Adipocyte (in vitro differentiated cells): ENCODE measurements around the gene HEPACAM.
"Not testable (repeated sequence)": the region's sequence is repeated elsewhere in the genome, so short reads cannot be mapped to it uniquely, and the experiment has no call there.

Experiments used
- DNase-seq: peaks from one replicate; pipeline ENCODE4 v3.0.0-alpha.2; 2015; ENCODE audit warnings: low read depth
- H3K27me3 ChIP-seq: replicated peaks from 2 replicates; pipeline ENCODE4 v1.7.0; 2013; ENCODE audit warnings: mild to moderate bottlenecking, low read length, moderate library complexity; ENCODE audit not compliant: control insufficient read depth, insufficient read depth
- H3K36me3 ChIP-seq: 2 replicates; pipeline ENCODE4 v1.7.0; 2013; ENCODE audit warnings: low read length, mild to moderate bottlenecking, moderate library complexity; ENCODE audit not compliant: control insufficient read depth, insufficient read depth, severe bottlenecking
- H3K4me1 ChIP-seq: 2 replicates; pipeline ENCODE4 v1.7.0; 2013; ENCODE audit warnings: mild to moderate bottlenecking, low read length, moderate library complexity; ENCODE audit not compliant: control insufficient read depth, insufficient read depth
- H3K4me3 ChIP-seq: 2 replicates; pipeline ENCODE4 v1.7.0; 2013; ENCODE audit warnings: mild to moderate bottlenecking, low read length, moderate library complexity
- H3K9ac ChIP-seq: 2 replicates; pipeline ENCODE4 v1.7.0; 2013; ENCODE audit warnings: mild to moderate bottlenecking, low read length, moderate library complexity
- H3K9me3 ChIP-seq: 2 replicates; pipeline ENCODE4 v1.7.0; 2013; ENCODE audit warnings: mild to moderate bottlenecking, low read length, moderate library complexity; ENCODE audit not compliant: control insufficient read depth

HEPACAM gene, protein sequence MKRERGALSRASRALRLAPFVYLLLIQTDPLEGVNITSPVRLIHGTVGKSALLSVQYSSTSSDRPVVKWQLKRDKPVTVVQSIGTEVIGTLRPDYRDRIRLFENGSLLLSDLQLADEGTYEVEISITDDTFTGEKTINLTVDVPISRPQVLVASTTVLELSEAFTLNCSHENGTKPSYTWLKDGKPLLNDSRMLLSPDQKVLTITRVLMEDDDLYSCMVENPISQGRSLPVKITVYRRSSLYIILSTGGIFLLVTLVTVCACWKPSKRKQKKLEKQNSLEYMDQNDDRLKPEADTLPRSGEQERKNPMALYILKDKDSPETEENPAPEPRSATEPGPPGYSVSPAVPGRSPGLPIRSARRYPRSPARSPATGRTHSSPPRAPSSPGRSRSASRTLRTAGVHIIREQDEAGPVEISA

GRCh38 chr11:124935548-124936514 lies at the start of gene HEPACAM:
TSS of gene HEPACAM (minus strand) at chr11:124936047. CDS start at chr11:124936006, 41 bp downstream.
- peak within 1 kb of the TSS; percentile 48 for H3K4me3 ChIP-seq
- H3K27me3 ChIP-seq = no peaks in the 10 kb centered on the region
- no peaks in the 10 kb centered on the region for H3K9me3 ChIP-seq
- DNase-seq = no peak
- H3K9ac ChIP-seq = peak within 1 kb of the TSS; percentile 47
- H3K36me3 ChIP-seq = no peaks in the 10 kb centered on the region
- H3K4me1 ChIP-seq = peaks cover 33% of the 10 kb centered on the region

- no peaks in the 10 kb centered on the region for H3K4me1 ChIP-seq
- no peak overlapping the region for H3K4me3 ChIP-seq
- H3K27me3 ChIP-seq = no peaks in the 10 kb centered on the region
- no peak for DNase-seq
- H3K9me3 ChIP-seq = peaks cover 25% of the 10 kb centered on the region
- H3K36me3 ChIP-seq = no peaks in the 10 kb centered on the region
- H3K9ac ChIP-seq = no peak overlapping the region
These were observed 48.6 kb upstream of the HEPACAM start for GRCh38 chr11:124984512-124984854.

- Histone ChIP-seq H3K27me3 (no peaks in the 10 kb centered on the region), H3K36me3 (no peaks in the 10 kb centered on the region), H3K9me3 (peaks cover 26% of the 10 kb centered on the region), H3K4me3 (no peak overlapping the region), H3K4me1 (no peaks in the 10 kb centered on the region), H3K9ac (no peak overlapping the region)
- no peak for DNase-seq
These were observed 48.0 kb upstream of the HEPACAM start for GRCh38 chr11:124983674-124984511.

DNA sequence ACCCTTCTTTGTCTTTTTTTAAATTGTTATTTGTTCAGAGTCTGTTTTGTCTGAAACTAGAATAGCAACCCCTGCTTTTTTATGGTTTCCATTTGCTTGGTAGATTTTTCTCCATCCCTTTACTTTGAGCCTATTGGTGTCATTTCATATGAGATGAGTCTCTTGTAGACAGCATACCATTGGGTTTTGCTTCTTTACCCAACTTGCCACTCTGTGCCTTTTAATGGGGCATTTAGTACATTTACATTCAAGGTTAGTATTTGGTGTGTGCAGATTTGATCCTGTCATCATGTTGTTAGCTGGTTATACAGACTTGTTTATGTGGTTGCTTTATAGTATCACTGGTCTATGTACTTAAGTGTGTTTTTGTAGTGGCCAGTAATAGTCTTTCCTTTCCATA lies 46.2 kb upstream of the HEPACAM start:
- peak overlapping the region; percentile 19 for H3K4me3 ChIP-seq
- no peaks in the 10 kb centered on the region for H3K27me3 ChIP-seq
- H3K9ac ChIP-seq = no peak overlapping the region
- H3K36me3 ChIP-seq = no peaks in the 10 kb centered on the region
- peaks cover 26% of the 10 kb centered on the region for H3K9me3 ChIP-seq
- no peaks in the 10 kb centered on the region for H3K4me1 ChIP-seq
- DNase-seq = no peak

DNA sequence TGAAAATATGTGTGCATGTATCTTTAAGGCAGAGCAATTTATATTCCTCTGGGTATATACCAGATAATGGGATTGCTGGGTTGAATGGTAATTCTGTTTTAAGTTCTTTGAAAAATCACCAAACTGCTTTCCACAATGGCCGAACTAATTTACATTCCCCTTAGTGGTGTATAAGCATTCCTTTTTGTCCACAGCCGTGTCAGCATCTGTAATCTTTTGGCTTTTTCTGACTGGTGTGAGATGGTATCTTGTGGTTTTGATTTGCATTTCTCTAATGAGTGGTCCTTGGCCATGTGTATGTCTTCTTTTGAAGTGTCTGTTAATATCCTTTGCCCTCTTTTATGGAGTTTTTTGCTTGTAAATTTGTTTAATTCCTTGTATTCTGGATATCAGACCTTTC lies 42.5 kb upstream of the HEPACAM start:
- H3K9me3 ChIP-seq = peaks cover 26% of the 10 kb centered on the region
- H3K36me3 ChIP-seq = no peaks in the 10 kb centered on the region

DNA sequence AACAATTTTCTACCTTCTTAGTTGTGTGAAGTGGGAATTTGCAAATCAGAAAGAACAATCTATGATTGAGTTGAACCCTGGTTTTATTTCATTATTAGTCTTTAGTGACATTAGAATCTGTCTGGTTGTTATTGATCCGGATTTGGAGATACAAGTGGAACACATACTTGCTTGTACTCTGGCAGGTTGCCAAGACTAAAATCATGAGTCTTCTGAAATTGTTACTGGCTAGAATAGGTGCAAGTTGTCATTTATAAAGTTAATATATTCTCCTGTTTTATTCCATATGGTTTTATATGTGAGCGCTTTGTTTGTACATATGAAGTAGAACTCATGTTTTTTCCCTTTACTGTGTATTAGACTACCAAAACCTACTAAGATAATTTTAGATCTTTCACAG lies 41.2 kb upstream of the HEPACAM start:
- Histone ChIP-seq H3K36me3 (no peaks in the 10 kb centered on the region), H3K9me3 (peaks cover 19% of the 10 kb centered on the region), H3K27me3 (no peaks in the 10 kb centered on the region), H3K4me1 (no peaks in the 10 kb centered on the region), H3K9ac (no peak overlapping the region), H3K4me3 (no peak overlapping the region)
- DNase-seq = peak; percentile 3

More for the DNA sequence above, 42.5 kb upstream of the HEPACAM start:
- Histone ChIP-seq H3K9ac (no peak overlapping the region), H3K27me3 (no peaks in the 10 kb centered on the region), H3K4me1 (no peaks in the 10 kb centered on the region), H3K4me3 (no peak overlapping the region)
- no peak for DNase-seq

DNA sequence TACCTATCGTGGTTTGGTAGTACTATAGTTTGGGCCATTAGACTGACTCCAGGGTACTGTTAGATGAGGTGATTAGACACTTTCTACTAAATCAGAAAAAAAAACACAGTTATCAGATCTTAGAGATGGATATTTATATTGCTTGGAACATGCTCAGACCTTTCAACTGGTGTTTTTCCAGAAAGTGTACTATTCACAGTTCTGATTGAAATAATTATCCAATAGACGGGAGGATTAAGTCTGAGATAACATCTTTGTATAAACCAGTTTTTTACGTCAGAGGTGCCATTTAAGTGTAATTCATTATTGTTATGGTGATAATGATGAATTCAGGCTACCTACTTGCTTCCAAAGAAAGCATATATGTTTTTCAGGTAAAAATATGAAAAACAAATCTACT lies 40.7 kb upstream of the HEPACAM start:
- Histone ChIP-seq H3K4me3 (no peak overlapping the region), H3K27me3 (no peaks in the 10 kb centered on the region), H3K36me3 (no peaks in the 10 kb centered on the region), H3K9ac (no peak overlapping the region), H3K9me3 (peaks cover 14% of the 10 kb centered on the region), H3K4me1 (no peaks in the 10 kb centered on the region)
- no peak for DNase-seq

DNA sequence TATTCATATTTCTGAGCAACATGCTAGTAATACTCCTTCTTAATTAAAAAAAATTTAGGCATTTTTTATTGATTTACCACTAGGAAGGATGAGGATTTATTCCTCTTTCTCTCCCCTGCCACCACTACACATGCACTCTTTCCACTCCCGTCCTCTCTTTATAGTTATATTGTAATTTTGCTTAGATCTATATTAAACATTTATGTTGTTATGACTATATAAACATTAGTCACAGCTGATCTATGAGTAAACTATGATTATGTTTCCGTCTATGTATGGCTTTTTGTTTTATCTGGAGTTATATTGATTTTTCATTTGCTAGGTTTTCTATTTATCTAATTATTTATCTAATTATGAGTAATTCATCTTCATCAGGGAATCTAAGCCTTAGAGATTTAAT lies 36.0 kb upstream of the HEPACAM start:
- H3K36me3 ChIP-seq = no peaks in the 10 kb centered on the region
- no peak for DNase-seq
- no peaks in the 10 kb centered on the region for H3K9me3 ChIP-seq
- H3K9ac ChIP-seq = no peak overlapping the region
- no peak overlapping the region for H3K4me3 ChIP-seq
- no peaks in the 10 kb centered on the region for H3K27me3 ChIP-seq
- peaks cover 17% of the 10 kb centered on the region for H3K4me1 ChIP-seq

GRCh38 chr11:124970925-124971324 lies 35.1 kb upstream of the HEPACAM start:
- Histone ChIP-seq H3K4me1 (peaks cover 17% of the 10 kb centered on the region), H3K4me3 (no peak overlapping the region), H3K27me3 (no peaks in the 10 kb centered on the region), H3K9me3 (no peaks in the 10 kb centered on the region), H3K9ac (no peak overlapping the region), H3K36me3 (no peaks in the 10 kb centered on the region)
- DNase-seq = no peak

DNA sequence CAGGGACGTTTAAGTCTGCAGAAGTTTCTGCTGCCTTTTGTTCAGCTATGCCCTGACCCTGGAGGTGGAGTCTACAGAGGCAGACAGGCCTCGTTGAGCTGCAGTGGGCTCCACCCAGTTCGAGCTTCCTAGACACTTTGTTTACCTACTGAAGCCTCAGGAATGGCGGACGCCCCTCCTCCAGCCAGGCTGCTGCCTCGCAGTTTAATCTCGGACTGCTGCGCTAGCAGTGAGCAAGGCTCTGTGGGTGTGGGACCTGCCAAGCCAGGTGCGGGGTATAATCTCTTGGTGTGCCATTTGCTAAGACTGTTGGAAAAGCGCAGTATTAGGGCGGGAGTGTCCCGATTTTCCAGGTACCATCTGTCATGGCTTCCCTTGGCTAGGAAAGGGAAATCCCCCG lies 32.4 kb upstream of the HEPACAM start:
- not testable (repeated sequence) for H3K9me3 ChIP-seq, H3K4me3 ChIP-seq, H3K36me3 ChIP-seq, H3K27me3 ChIP-seq, DNase-seq, H3K9ac ChIP-seq
- peaks cover 17% of the 10 kb centered on the region for H3K4me1 ChIP-seq
